Tibial nerve (tissue), 4 donors: Measurements from ENCODE around the gene CFHR5.

Source experiments
- EP300 ChIP-seq, 2 donors: sonication (generic); formaldehyde crosslinking; IDR thresholded peaks; one replicate each; pipeline ENCODE4 v1.6.1; 2017; ENCODE audit warnings: antibody characterized with exemption in 2 of 2, mild to moderate bottlenecking in 1 of 2
- POLR2A ChIP-seq, 2 donors: fragments of 450-650 bp; IDR thresholded peaks; one replicate each; pipeline ENCODE4 v1.6.1; 2017; ENCODE audit warnings: antibody characterized with exemption in 2 of 2, mild to moderate bottlenecking in 2 of 2, moderate library complexity in 2 of 2
- TF ChIP-seq, protein P1 (sequence below), 5 experiments: fragments of 200-600 bp in 3 of 5; fragments of 450-650 bp in 2 of 5; sonication (generic) in 3 of 5; IDR thresholded peaks; one replicate each; pipeline ENCODE4 v1.5.1; 2016 to 2019; ENCODE audit warnings: antibody characterized with exemption in 5 of 5, mild to moderate bottlenecking in 3 of 5, moderate library complexity in 2 of 5

DNA sequence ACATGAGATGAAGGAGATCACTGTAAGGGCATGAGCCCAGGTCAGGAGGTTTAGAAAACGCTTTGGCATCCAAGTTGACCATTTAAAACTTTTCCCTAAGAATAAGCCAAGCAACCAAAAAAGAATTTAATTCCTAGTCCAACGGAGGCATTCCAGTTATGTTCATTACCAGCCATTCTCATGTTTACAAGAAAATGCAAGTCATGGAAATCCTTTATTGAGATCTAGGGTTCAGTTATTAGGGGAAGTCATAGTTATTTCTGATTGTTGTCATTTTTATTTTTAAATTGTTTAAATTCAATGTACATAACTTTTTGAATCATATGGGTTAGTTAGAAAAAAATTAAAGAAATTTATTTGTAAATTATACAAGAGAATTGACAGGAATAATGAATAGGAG, 24.5 kb downstream of the CFHR5 start:
- TF ChIP-seq POLR2A (IDR thresholded peaks at IDR 0.05) = no peak
- TF ChIP-seq, protein P1, sequence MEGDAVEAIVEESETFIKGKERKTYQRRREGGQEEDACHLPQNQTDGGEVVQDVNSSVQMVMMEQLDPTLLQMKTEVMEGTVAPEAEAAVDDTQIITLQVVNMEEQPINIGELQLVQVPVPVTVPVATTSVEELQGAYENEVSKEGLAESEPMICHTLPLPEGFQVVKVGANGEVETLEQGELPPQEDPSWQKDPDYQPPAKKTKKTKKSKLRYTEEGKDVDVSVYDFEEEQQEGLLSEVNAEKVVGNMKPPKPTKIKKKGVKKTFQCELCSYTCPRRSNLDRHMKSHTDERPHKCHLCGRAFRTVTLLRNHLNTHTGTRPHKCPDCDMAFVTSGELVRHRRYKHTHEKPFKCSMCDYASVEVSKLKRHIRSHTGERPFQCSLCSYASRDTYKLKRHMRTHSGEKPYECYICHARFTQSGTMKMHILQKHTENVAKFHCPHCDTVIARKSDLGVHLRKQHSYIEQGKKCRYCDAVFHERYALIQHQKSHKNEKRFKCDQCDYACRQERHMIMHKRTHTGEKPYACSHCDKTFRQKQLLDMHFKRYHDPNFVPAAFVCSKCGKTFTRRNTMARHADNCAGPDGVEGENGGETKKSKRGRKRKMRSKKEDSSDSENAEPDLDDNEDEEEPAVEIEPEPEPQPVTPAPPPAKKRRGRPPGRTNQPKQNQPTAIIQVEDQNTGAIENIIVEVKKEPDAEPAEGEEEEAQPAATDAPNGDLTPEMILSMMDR (IDR thresholded peaks at IDR 0.05) = no peak
- TF ChIP-seq EP300 (IDR thresholded peaks at IDR 0.05) = no peak
